Endometrial microvascular endothelial cells (primary cell): Measurements from ENCODE around the gene CRYBA2. TPM values are rescaled to one million over a fixed set of nuclear protein-coding genes. Genes with fewer than 3 reads are reported as not detected.

Source experiments
- in situ Hi-C: cut with HindIII; loops from 2 replicates; pipeline ENCODE4 v1.10.0; 2017; ENCODE audit warnings: low sequenced_read_pairs, low pct_unique_long_range_greater_than_20kb; ENCODE audit errors: inconsistent ontology term
- total RNA-seq: library from RNA; depleted of rRNA; stranded (reverse); fragments of >200 nt; gene quantifications from one replicate; pipeline ENCODE4 v1.2.3, GENCODE V29; 2015; ENCODE audit errors: inconsistent ontology term

CRYBA2 gene
- total RNA-seq, 1 donor from 2014 or later: not detected

DNA sequence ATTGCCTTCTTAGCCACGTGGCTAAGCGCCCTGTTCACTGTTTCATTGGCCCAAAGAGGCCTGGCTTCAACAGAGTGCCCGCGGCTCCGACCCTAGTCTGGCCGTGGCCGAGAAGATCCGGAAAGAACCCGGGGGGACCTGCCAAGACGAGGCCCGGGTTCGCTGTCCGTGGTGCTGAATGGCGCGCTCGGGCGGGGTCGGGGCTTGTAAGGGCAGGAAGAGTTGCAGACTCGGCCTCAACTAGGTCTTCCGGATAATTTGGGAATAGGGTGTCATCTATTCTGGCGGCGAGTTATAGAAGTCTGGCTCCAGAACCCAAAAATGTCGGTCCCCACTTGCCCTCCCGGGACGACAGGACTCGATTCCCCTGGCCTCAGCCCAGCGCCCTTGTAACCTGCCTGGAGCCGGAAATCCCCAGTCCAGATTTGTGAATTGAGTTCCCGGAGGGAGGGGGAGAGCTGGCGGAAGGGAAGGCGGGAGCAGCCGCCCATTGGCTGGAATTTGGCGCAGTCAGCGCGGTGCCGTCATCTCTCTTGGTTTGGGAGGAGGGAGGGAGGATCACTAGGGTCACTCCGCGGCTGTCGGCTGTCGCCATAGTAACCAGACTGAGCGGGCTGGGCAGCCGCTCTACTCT, 30.2 kb downstream of the CRYBA2 start:
- in situ Hi-C loops: no loop called here

- in situ Hi-C loops: no loop called here
Observed at GRCh38 chr2:218961651-218962570, 31.3 kb downstream of the CRYBA2 start.

- in situ Hi-C loops: no loop called here
Observed at GRCh38 chr2:218961229-218961628, 32.0 kb downstream of the CRYBA2 start.

DNA sequence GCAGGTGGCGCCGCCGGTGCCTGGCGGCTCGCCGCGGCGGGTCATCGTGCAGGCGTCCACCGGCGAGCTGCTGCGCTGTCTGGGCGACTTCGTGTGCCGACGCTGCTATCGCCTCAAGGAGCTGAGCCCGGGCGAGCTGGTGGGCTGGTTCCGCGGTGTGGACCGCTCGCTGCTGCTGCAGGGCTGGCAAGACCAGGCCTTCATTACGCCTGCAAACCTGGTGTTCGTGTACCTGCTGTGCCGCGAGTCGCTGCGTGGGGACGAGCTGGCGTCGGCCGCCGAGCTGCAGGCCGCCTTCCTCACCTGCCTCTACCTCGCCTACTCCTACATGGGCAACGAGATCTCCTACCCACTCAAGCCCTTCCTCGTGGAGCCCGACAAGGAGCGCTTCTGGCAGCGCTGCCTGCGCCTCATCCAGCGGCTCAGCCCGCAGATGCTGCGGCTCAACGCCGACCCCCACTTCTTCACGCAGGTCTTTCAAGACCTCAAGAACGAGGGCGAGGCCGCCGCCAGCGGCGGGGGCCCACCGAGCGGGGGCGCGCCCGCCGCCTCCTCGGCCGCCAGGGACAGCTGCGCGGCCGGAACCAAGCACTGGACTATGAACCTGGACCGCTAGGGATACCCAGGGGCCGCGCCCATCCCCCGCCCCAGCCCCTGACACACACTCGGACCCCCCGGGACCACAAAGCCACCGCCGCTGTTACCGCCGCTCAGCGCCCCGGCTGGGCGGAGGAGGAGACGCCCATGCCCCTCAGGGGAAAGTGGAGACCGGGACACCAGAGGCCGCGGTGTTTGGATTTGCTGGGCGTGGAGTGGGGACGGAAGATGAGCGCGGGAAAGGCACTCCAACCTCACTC, 32.7 kb downstream of the CRYBA2 start:
- in situ Hi-C loops: no loop called here

- in situ Hi-C loops: no loop called here
Observed at GRCh38 chr2:218959761-218960308, 33.4 kb downstream of the CRYBA2 start.

DNA sequence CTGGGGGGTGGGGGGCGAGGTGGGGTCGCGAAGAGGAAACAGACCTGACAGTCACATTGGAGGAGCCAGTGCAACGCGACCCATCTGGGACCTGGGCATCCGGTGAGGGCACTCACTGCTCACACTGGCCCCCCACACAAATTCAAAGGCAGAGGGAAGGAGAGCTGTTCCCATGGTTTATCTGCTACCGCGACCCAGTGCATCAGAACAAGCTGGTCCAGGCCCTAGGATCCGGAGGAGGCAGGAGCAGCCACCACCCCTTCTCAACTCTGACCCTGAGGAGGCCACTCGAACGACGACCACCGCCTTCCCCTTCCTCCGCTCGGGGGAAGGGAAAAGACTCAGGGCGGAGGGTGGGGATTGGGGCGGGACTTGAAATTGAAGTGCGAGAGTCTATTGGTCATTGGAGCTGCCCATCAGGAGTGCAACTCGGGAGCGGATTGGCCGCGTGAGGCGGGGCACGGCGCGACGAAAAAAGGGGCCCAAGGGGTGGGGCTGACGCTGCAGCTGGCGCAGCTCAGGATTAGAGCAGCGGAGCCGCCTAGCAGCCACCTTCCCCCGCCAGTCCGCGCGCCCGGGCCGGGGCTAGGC, 34.0 kb downstream of the CRYBA2 start, which contains the start of gene CDK5R2:
Gene CDK5R2, plus strand, starts transcription at position 526 of the 591 bp plus-strand sequence. CDS start 155 bp downstream, outside the sequence.
- in situ Hi-C loops: no loop called here

DNA sequence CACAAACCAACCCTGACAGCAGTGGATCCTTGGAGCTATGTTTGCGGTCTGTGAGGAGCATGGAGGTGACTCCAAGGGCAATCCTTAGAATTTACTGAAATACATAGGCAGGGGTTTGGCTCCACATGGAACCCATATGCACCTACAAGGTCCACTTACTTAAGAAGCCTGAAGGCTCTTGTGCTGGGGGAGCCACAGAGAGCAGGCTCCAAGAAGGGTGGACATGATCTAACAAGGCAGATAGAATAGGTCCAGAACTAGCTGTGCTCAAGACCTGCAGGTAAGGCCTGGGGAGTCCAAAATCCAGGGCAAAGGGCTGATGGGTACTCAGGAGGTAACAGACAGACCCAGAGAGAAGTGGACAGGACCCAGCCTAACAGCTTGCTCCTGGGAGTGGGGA, 34.9 kb downstream of the CRYBA2 start:
- in situ Hi-C loops: no loop called here

- in situ Hi-C loops: no loop called here
Observed at GRCh38 chr2:218957671-218958070, 35.6 kb downstream of the CRYBA2 start.

DNA sequence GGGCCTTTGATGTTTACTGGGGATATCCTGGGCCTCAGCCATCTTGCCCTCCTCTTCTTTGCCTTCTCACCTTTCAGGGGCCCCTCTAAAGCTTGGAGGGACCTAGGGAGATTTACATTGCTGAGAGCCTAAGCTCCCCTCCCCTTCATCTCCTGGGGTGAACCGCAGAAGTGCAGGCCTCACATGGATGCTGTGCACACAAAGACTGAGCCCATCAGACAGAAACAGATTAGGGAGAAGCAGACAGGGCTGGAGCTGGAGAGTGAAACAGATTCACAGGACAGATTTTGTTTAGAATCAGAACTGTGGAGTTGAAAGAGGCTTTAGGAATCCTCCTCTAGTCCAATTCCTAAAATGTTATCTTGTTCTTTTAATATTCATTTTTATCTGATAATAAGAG, 37.2 kb downstream of the CRYBA2 start:
- in situ Hi-C loops: no loop called here

GRCh38 chr2:218954541-218955300, 38.5 kb downstream of the CRYBA2 start:
- in situ Hi-C loops: no loop called here

- in situ Hi-C loops: no loop called here
Observed at GRCh38 chr2:218953366-218953954, 39.8 kb downstream of the CRYBA2 start.

GRCh38 chr2:218952160-218952559, 41.1 kb downstream of the CRYBA2 start:
- in situ Hi-C loops: no loop called here

- in situ Hi-C loops: no loop called here
Observed at GRCh38 chr2:218946621-218947020, 46.6 kb downstream of the CRYBA2 start.

DNA sequence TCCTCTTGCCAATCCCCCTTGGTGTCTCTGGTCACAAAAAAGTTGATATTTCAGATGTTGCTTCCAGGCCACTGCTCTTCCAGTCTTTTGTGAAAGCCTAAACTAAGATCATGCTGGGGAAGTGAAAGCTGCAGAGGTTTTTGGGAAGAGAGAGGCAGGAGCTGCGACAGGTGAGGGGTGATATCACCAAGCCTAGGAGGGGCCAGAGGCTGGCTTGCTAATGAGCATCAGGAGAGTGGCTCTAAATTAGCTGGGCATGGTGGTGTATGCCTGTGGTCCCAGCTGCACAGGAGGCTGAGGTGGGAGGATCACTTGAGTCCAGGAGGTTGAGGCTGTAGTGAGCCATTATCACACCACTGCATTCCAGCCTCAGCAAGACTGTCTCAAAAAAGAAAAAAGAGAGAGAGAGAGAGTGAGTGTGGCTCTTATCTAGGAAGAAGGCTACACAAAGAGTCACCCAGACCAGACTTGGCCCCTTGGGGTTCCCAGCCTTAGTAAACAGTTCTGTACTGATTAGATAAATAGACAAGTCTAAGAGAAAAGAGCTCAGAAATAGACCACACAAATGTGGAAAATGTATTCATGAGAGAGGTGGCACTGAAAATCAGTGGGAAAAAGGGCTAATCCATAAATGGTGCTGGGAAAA, 48.3 kb downstream of the CRYBA2 start:
- in situ Hi-C loops: no loop called here
